ENCODE measurements around the gene MACROD2.

DNA sequence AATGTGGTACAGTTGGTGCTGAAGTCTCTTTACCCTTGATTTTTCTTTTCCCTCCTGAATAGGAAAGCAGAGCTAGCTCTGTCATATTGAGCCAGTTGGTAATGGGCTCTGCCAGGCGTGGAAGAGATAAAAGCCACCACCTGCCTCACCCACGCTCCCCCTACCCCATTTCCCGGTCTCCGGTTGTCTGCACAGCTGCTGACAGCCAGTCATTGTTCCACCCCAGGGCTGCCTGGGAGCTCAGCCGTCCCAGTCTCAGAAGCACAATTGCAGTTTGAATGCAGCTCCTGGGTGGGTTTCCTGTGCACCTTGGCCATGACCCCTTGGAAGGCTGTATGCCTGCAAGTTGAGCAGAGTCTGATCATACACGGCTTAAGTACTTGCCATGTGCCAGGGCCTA is 1017.2 kb downstream of the MACROD2 start:
- no peak for TF ChIP-seq SP3 (tag by site-specific recombination; IDR thresholded peaks at IDR 0.05)
- TF ChIP-seq, protein P1, sequence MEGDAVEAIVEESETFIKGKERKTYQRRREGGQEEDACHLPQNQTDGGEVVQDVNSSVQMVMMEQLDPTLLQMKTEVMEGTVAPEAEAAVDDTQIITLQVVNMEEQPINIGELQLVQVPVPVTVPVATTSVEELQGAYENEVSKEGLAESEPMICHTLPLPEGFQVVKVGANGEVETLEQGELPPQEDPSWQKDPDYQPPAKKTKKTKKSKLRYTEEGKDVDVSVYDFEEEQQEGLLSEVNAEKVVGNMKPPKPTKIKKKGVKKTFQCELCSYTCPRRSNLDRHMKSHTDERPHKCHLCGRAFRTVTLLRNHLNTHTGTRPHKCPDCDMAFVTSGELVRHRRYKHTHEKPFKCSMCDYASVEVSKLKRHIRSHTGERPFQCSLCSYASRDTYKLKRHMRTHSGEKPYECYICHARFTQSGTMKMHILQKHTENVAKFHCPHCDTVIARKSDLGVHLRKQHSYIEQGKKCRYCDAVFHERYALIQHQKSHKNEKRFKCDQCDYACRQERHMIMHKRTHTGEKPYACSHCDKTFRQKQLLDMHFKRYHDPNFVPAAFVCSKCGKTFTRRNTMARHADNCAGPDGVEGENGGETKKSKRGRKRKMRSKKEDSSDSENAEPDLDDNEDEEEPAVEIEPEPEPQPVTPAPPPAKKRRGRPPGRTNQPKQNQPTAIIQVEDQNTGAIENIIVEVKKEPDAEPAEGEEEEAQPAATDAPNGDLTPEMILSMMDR (tag by site-specific recombination; IDR thresholded peaks at IDR 0.05), result no peak
- no peak for TF ChIP-seq ZNF24 (tag by site-specific recombination; IDR thresholded peaks at IDR 0.05)
- no peak for TF ChIP-seq ZNF561 (tag by site-specific recombination; IDR thresholded peaks at IDR 0.05; ENCODE audit: borderline replicate concordance)
- TF ChIP-seq, protein P2, sequence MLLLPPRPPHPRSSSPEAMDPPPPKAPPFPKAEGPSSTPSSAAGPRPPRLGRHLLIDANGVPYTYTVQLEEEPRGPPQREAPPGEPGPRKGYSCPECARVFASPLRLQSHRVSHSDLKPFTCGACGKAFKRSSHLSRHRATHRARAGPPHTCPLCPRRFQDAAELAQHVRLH (tag by site-specific recombination; IDR thresholded peaks at IDR 0.05), result no peak
- TF ChIP-seq ZNF248 (tag by site-specific recombination; IDR thresholded peaks at IDR 0.05), result no peak
- no peak for TF ChIP-seq ZNF184 (tag by site-specific recombination; IDR thresholded peaks at IDR 0.05)
